Forelimb muscle (tissue), 1 donor: ENCODE data around the gene IGSF9B. TPM values are rescaled to one million over a fixed set of nuclear protein-coding genes. Genes with fewer than 3 reads are reported as not detected.

ENCODE experiments used
- DNase-seq: peaks from one replicate; pipeline ENCODE4 v3.0.0-alpha.2; 2013; ENCODE audit warnings: low read depth
- polyA plus RNA-seq: library from polyadenylated mRNA; unstranded; fragments of 120-200 nt; gene quantifications from one replicate; pipeline ENCODE4 v1.2.1, GENCODE V29; 2013; ENCODE audit not compliant: insufficient read length

IGSF9B gene
- polyA plus RNA-seq, 1 donor: 11.8 TPM

DNA sequence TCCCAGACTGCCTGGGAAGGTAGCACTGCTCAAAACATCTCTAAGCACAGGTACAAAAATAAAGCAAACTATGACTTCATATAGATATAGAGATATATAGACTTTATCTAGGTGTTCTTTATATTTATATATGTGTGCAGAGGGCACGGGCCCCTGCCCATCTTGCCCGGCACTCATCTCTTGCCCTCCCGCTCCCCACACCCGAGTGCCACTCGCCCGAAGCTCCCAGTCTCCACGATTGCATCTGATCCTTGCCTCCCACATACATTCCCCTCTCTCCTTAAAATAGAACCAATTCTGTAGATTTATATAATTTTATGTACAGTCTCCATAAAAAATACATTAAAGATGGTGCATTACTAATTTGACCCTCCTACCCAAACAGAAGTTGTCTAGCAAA is 55.5 kb downstream of the IGSF9B start:
- no peak for DNase-seq

DNA sequence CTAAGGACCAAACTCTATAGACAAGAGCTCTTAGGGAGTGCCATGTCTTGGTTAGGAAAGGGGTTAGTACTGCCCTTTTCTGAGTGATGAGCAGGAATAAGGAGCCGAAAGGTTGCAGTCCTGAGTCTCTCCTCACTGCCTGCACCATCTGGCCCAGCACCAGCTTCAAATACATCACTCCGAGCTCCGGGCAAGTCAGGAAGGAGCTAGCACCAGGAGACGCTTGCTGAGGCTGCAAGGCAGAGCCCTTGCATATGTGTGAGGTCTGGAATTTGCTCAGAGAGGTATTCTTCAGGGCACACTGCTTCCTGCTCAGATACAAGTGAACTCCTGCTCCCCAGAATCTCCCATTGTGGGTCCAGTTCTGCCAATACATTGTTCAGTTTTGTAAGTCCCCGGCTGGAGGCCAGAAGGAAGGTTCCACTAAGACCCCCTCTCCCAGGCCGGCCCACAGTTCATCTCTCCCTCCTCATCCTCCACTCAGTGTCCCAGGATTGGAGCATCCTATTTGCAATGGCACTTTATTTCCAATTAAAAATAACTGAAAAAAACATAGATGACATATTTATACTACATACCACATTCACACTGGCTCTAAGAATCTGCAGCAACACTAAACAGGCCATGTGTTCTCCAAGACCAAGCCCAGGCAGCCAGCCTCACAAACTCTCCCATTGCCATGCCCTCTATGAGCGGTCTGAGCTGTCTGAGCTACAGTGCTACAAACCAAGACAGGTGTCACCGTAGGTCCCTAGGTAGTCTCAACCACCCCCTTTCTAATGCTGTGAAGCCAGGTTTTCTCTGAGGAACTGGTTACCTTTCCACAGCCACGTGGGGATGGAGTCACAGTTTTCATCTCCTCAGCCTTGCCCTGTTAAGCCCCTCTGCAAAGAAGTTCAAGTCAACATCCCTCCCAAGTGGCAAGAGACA is 56.3 kb downstream of the IGSF9B start:
- no peak for DNase-seq

DNA sequence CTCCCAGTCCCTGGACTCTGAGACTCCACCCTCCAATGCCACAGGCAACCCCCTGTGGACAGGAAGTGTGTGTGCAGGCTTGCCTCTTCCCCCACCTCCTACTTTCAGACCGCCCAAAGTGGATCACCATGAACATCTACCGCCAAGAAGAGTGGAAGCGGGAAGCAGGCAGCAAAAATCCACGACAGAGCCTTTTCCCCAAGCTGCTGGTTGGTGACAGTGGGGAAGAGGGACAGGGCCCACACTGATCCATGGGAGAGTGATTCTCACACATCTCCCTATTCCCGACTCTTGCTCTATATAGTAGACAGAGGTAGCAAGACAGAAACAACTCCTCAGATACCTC is 58.0 kb downstream of the IGSF9B start:
- no peak for DNase-seq

DNA sequence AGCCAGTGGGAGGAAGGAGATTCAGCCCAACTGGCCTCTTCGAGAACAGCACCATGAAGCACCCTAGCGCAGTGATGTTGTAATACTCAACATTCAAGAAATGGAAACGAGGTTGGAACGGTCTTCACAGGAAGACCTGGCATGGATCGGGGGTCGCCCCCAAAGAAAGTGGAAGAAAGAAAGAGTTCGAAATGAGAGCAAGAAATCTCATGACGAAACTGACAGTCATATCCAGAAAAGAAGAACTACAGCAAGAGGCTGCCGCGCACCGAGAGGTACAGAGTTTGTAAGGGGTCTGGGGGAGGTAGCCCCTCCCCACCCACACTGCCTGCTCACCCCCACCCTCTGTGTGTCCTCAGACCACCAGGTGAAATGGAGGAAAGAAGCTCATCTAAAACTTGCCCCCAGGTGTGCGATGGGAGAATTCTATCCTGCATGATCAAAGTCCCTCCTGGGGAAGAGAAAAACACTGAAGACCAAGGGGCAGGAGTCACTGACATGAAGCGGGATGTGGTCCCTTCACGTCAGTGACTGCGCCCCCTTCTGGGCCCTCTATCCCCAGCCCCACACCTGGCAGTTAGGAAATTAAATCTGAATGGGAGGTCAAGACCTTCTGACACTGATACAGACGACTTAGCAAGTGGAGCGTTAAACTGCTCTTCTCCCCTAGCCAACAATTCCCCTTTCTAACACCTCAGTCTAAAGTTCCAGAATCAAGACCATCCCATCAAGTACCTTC is 58.6 kb downstream of the IGSF9B start:
- DNase-seq: no peak

DNA sequence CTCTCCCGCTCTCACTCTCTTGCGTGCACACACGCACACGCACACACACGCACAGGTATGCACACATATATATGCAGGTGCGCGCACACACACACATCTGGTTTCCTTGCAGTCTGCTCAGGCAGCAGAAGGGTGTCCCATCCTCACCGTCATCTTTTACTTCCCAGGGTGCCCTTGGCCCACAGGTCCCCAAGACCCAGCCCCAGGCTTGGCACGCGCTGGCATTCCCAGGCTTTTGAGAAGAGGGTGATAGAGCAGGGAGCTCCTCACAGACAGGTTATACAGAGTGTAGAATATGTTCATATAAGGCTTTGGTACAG is 59.5 kb downstream of the IGSF9B start:
- no peak for DNase-seq

DNA sequence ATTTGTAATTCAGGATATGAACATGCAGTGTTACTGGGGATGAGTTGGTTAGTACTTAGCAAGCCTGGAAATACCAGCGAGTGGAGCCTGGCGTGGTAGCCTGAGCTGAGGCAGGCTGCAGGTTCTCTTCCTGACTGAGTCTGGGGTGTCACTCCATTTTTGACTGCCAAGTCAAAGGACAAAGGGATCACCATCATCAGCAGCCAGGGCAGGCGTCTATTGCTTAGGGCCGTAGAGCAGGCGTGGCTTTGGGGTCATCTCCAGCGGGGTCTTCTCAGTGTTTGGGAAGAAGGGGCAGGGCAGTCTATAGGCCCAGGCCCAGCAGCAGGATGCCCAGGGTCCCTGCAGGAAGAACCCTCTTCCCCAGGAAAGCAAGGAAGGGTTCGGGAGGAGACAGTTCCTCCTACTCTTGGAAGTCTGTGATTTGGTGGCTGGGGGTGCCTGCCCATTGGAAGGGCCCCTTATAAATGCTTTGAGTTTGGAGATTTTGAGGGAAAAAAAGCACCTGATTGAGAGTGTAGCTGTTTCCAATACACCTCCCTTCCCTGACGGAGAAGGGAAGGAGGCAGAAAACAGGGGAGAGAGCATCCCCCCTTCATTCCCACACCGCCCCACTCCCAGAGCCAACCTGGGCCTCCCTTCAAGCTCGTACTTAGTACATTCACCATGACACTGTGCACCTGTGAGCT is 60.0 kb downstream of the IGSF9B start:
- no peak for DNase-seq

DNA sequence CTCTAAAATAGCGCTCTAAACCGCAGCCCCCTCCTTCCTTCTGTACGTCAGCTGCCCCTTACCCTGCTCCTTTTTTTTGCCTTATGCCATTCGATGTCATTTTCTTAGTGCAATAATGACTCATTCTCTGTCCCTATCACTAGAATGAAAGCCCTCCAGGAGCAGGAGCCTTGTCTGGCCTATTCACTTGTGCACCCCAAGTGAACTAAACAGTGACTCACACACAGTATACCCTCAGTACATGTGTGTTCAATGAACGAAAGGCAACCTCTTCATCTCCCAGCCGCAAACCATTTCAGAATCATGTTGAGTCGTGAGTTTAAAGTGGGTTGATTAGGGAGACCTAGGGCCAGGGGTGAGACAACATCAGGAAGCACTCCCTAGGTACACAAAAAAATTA is 60.7 kb downstream of the IGSF9B start:
- DNase-seq: no peak

DNA sequence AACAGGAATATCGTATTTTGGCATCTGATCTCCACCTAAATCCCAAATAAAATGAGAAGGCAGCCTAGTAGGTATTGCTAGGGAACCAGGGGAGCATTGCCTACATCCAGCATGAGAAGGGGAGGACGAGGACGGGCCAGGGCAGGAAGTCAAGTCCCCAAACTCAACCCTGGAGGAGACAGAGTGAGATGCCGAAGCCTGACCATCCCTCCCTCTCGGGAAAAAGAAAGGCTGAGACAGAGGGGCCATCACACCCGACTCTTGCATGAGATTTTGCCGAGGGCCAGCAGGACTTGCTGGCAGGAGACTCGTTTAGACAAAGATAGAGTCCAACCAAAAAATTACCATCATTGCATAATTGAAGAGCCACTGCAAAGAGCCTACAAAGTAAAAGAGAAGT is 61.2 kb downstream of the IGSF9B start:
- no peak for DNase-seq

DNA sequence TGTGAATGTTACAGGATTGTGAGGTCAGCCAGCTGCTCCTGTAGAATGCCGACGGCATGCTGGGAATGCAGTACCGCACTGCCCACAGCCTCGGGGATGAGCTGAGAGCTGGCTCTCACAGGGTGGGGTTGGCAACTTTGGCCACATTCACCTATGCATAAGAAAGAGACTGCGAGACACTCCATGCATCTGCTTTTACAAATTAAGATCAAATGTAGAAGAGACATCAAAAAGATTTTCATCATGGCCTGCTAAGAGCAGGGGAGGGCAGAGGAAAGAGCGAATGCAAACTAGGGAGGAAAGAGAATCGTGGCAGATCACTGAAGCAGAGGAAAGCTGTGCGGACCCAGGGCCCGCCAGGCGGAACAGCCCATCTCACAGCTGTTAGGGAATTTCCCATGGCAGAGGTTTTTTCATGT is 61.7 kb downstream of the IGSF9B start:
- no peak for DNase-seq

DNA sequence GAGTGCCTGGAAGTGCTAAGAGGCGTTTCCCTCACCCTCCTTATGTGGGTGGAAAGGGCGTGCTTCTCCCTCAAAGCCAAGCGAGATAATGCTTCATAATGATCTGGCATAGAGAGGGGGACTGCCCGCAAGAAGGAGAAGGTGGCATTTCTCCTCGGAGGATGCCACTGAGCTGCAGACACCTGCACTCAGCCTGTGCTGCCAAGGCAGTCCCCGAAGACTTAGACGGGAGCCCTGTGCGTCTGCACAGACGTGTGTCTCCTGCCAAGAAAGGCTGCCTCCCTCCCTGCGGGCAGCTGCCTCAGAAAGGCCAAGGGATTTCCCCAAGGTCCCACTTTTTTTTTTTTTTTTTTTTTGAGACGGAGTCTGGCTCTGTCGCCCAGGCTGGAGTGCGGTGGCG is 63.4 kb downstream of the IGSF9B start:
- no peak for DNase-seq

DNA sequence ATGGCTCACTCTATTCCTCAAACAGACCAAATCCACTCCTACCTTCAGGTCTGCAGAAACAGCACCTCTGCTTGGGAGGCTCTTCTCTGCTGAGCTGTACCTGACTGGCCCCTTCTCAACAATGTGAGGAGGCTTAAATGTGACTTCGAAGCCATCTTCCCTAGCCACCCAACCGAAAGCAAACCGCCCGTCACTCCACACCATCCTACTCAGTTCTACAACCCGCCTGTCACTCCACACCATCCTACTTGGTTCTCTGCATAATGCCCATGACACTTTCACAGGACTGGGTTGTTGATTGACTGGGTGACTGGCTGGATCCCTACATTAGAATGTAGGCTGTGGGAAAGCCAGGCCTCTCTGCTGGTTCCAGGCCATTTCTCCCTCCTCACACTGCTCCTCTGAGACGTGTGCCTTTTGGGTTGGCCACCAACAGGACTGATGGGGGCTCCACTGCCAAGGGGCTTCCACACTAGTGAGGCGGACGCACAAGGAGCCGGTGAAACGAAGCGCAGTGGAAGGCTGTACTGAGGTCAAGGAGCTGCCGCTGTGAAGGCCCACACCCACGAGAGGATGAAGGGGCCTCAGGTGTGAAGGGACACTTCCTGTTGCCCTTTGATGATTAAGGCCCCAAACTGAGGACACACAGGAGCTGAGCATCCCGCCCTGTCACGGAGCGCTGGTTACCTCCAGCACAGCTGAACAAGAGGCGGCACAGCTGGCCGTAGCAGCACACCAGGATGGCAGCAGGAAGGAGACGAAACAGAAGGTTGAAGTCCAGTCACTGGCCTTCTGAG is 64.0 kb downstream of the IGSF9B start:
- DNase-seq: no peak

DNA sequence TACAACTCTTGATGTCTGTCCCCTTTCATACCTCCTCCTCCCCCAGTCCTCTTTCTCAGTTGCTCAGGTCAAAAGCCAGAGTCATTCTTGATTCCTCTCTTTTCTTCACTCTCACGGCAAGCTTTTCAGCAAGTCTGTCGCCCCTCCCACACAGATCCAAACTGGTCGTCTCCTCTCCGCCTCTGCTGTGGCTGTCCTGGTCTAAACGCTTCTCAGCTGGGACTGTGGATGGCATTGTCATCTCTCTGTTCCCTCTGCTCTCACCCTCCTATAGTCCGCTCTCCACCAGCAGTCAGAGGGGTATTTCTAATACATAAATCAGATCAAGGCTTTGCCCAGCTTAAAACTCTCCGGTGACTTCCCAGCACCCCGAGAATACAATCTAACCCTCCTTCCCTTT is 64.6 kb downstream of the IGSF9B start:
- no peak for DNase-seq

DNA sequence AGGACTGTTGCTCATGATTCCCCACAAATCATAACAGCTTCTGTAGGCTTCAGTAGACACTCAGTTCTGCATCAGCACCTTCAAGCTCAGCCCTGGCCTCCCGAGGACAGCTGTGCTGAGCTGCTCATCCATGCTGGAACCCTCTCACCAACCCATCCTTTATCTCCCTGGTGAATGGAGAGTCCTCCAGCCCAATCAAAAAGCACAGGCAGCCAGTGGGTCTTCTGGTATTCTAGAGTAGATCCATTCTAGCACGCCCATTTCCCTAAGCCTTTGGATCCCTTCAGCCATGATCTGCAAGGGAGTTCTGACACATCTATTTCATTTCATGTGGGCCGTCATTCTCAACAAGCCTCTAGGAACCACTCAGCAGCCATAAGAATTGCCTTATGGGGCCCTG is 66.9 kb downstream of the IGSF9B start:
- no peak for DNase-seq

DNA sequence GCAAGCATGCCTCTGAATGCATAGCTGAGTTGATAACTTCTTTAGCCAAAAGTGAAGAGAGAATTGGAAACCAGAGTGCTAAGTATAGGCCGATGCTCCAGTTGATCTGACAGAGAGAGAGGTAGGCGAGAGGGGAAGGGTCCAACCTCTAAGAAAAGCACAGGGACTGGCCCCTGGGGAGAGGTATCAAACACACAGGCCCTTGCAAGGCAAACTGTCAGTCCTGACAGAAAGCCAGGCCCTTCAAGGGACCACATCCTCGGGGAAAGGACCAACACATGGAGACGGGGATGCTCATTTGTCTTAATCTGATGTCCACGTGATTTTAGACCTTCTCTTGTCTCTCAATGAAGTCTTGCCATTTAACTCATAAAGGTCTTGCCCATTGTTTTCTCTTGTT is 67.6 kb downstream of the IGSF9B start:
- no peak for DNase-seq

DNA sequence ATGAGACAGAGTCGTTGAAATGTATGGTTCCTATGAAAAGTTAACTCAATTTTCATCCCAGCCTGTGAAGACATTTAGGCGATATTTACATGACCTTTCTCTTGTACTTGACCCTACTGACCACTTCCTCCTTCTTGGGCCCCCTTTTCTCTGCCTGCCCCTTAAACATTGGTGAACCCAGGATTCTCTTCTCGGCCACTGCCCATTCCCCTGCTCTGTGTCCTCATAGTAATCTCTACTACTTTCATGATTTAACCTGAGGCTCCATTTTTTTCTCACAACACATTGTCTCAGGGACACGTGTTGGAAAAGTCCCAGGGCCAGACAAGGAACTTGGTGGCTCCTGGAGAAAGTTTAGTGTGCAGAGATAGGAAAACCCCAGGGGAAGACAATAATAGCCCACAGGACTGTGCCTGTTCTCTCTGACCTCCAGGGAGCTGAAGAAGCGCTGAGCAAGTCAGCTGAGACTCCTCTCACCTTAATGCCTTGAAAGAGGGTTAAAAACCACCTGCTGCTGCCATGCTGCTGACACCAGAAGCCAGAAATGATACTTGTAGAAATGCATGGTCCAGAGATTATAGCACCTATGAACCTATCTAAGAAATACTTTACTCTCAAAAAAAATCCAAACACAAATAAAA is 69.0 kb downstream of the IGSF9B start:
- no peak for DNase-seq

DNA sequence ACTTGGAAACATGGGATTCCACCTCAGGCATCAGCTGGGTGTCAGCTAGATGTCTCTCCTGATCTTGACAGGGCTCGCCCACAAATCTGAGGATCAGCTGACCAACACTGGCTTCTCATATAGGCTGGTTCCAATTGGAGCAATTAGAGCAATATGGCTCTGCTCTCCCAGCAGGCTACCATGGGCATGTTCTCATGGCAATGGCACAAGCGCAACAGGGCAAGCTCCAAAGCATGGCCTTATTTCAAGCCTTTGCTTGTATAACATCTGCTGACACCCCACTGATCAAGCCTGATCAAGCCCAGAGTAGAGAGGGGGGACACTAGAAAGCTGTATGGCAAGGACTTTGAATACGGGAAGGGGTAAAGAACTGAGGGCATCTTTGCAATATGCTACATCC is 70.7 kb downstream of the IGSF9B start:
- DNase-seq: no peak

DNA sequence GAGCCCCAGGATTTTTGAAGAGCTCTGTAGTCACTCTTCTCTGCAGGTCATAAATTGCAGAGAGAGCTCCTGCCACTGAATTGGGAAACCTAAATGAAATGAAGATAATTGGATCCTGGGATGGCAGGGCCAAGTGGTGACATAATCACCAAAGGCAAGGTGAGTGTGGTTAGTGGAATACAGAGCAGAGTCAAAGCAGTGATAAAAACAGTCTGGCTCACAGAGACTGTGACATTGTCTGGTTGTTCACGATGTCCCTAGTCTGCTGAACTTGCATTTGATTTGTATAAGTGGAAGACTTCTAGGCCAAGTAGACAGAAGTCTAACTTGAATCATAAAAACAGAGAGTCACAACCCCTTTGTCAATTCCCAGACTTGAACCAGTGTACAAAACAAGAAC is 84.6 kb downstream of the IGSF9B start:
- no peak for DNase-seq

DNA sequence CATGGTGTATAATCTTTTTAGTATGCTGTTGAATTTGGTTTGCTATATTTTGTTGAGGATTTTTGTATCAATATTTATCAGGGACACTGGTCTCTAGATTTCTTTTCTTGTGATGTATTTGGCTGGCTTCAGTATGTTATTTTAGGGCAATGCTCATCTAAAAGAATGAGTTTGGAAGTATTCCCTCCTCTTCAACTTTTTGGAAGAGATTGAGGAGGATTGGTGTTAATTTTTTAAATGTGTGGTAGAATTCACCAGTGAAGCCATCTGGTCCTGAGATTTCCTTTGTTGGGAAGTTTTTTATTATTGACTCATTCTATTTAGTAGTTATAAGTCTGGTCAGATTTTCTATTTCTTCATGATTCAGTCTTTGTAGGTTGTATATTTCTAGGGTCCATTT is 89.3 kb downstream of the IGSF9B start:
- DNase-seq: no peak

DNA sequence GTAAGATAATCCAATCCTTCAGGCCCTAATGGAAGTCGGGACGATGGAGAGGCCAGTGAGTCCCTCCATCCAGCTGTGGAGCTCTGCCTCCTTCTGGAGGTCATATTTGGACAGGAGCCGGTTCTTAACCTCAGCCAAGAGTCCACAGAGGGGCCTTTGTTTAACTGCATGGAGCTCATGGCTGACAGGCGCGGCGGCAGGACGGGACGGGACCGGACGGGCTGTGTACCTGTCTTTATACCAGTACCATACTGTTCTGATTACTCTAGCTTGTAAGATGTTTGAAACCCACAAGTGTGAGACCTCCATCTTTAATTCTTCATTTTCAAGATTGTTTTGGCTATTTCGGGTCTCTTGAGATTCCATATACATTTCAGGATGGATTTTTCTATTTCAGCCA is 91.3 kb downstream of the IGSF9B start:
- no peak for DNase-seq

DNA sequence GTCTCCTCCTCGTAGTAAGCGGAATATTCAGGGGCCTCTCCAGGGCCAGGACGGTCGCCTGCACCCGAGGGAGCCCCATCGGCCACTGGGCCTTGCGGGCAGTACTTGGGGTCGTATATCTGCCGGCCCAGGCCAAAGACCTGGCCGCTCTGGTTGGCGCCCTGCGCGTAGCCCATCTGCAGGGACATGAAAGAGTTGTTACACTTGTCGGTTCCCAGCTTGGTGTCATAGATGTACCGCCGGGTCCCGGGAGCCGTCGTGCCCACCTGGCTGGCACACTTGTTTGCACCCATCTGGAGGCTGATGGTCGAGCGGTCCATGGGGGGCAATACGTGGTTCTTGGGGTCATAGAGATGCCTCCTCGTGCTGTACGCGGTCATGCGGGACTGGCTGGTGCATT is 92.0 kb downstream of the IGSF9B start:
- DNase-seq: no peak

DNA sequence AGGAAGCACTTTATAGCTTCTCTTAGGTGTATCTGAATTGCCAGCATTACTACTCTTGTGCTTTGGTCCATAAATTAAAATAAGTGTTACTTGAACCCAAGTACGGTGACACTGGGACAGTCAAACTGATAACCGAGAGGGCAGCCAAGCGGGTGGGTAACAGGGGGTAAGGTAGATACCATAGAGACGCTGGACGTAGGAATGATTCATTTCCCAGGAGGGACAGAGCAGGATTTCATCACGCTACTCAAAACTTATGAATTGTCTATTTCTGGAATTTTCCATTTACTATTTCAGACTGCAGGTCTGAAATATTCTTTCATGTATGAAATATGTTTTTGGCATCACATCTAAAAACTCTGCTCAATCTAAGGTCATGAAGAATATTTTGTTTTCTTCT is 96.6 kb downstream of the IGSF9B start:
- no peak for DNase-seq
